ENCODE data around the gene SLAMF9.

The SLAMF9 gene

GRCh38 chr1:159953536-159954515 lies at the start of gene SLAMF9:
TSS of gene SLAMF9 (minus strand) at chr1:159954237. CDS start at chr1:159954137, 100 bp downstream.
- DNase-seq = no peak

- DNase-seq = no peak
These were observed 47.4 kb upstream of the SLAMF9 start for GRCh38 chr1:160001440-160001839.

GRCh38 chr1:159999204-159999603 lies 45.2 kb upstream of the SLAMF9 start:
- no peak for DNase-seq

GRCh38 chr1:159996653-159997052 lies 42.6 kb upstream of the SLAMF9 start:
- no peak for DNase-seq

GRCh38 chr1:159994896-159995295 lies 40.9 kb upstream of the SLAMF9 start:
- no peak for DNase-seq

- no peak for DNase-seq
These were observed 39.9 kb upstream of the SLAMF9 start for GRCh38 chr1:159993911-159994310.

GRCh38 chr1:159992161-159992560 lies 38.1 kb upstream of the SLAMF9 start:
- DNase-seq = peak; percentile 39

- DNase-seq = peak; percentile 13
These were observed 37.5 kb upstream of the SLAMF9 start for GRCh38 chr1:159991513-159991912.

- DNase-seq = no peak
These were observed 36.0 kb upstream of the SLAMF9 start for GRCh38 chr1:159990005-159990404.

GRCh38 chr1:159989581-159989980 lies 35.5 kb upstream of the SLAMF9 start:
- DNase-seq = no peak

- DNase-seq = no peak
These were observed 34.0 kb upstream of the SLAMF9 start for GRCh38 chr1:159988006-159988405.

- DNase-seq = no peak
These were observed 33.1 kb upstream of the SLAMF9 start for GRCh38 chr1:159987186-159987585.

- no peak for DNase-seq
These were observed 32.5 kb upstream of the SLAMF9 start for GRCh38 chr1:159986531-159986930.

- no peak for DNase-seq
These were observed 32.1 kb upstream of the SLAMF9 start for GRCh38 chr1:159986093-159986492.

- no peak for DNase-seq
These were observed 31.4 kb upstream of the SLAMF9 start for GRCh38 chr1:159985473-159985872.

GRCh38 chr1:159983681-159984080 lies 29.6 kb upstream of the SLAMF9 start:
- peak; percentile 35 for DNase-seq

- DNase-seq = no peak
These were observed 28.2 kb upstream of the SLAMF9 start for GRCh38 chr1:159982280-159982679.

- no peak for DNase-seq
These were observed 27.5 kb upstream of the SLAMF9 start for GRCh38 chr1:159981351-159982055.

GRCh38 chr1:159980786-159981185 lies 26.7 kb upstream of the SLAMF9 start:
- no peak for DNase-seq

GRCh38 chr1:159980076-159980475 lies 26.0 kb upstream of the SLAMF9 start:
- DNase-seq = no peak

GRCh38 chr1:159979257-159979656 lies 25.2 kb upstream of the SLAMF9 start:
- DNase-seq = no peak

- DNase-seq = no peak
These were observed 24.0 kb upstream of the SLAMF9 start for GRCh38 chr1:159978107-159978398.

GRCh38 chr1:159977364-159978106 lies 23.5 kb upstream of the SLAMF9 start:
- DNase-seq = no peak

Data from NCI-H69 (cell line).